CD4-positive, alpha-beta T cell treated with Interleukin-15 for 4 hours (primary cell): ENCODE results near the gene RPL10.

Source experiments
- DNase-seq: peaks from one replicate; pipeline ENCODE4 v3.0.0-alpha.2; 2020; ENCODE audit warnings: low spot score

The RPL10 gene

GRCh38 chrX:154362085-154362742, 36.0 kb upstream of the RPL10 start:
- no peak for DNase-seq

GRCh38 chrX:154363706-154364439, 34.3 kb upstream of the RPL10 start:
- no peak for DNase-seq

- no peak for DNase-seq
These were observed 33.1 kb upstream of the RPL10 start for GRCh38 chrX:154365052-154365600.

GRCh38 chrX:154365997-154366665, 32.0 kb upstream of the RPL10 start:
- DNase-seq, result no peak

- DNase-seq, result no peak
These were observed 31.5 kb upstream of the RPL10 start for GRCh38 chrX:154366666-154367055.

GRCh38 chrX:154367474-154368308, 30.5 kb upstream of the RPL10 start:
- no peak for DNase-seq

- peak; percentile 96 for DNase-seq
These were observed 29.3 kb upstream of the RPL10 start for GRCh38 chrX:154368630-154369448.

- peak; percentile 83 for DNase-seq
These were observed 28.5 kb upstream of the RPL10 start for GRCh38 chrX:154369449-154370299.

- DNase-seq, result no peak
These were observed 27.7 kb upstream of the RPL10 start for GRCh38 chrX:154370300-154371016.

GRCh38 chrX:154371017-154371788, 27.0 kb upstream of the RPL10 start:
- DNase-seq, result peak; percentile 94

- no peak for DNase-seq
These were observed 26.3 kb upstream of the RPL10 start for GRCh38 chrX:154371789-154372300.

GRCh38 chrX:154372612-154373022, 25.6 kb upstream of the RPL10 start:
- peak; percentile 66 for DNase-seq

GRCh38 chrX:154373340-154374306, 24.6 kb upstream of the RPL10 start:
- no peak for DNase-seq

- peak; percentile 31 for DNase-seq
These were observed 23.6 kb upstream of the RPL10 start, which contains the start of gene FLNA for GRCh38 chrX:154374313-154375155. Gene FLNA, minus strand, starts transcription at chrX:154374634. Its CDS starts 3,389 bp downstream, at chrX:154371245.

GRCh38 chrX:154375156-154375504, 23.0 kb upstream of the RPL10 start:
- no peak for DNase-seq

- DNase-seq, result no peak
These were observed 21.4 kb upstream of the RPL10 start for GRCh38 chrX:154376774-154377173.
